Upper lobe of left lung (tissue), 6 donors: ENCODE results near the gene PDZD2. TPM values are rescaled to one million over a fixed set of nuclear protein-coding genes. Genes with fewer than 3 reads are reported as not detected.

Experiments used
- ATAC-seq, 2 donors: fragments of 200-7000 bp; cut with Tn5 transposase; one replicate each; pipeline ENCODE4 v1.9.1; 2022; ENCODE audit warnings: mild to moderate bottlenecking in 2 of 2, moderate library complexity in 2 of 2; ENCODE audit not compliant: low FRiP score in 2 of 2
- DNase-seq, 2 donors: peaks; one replicate each; pipeline ENCODE4 v3.0.0-alpha.2; 2019 to 2020
- H3K27ac ChIP-seq, 4 donors: fragments of 200-600 bp; sonication (generic); one replicate each; pipeline ENCODE4 v1.5.1; 2016 to 2019
- H3K27me3 ChIP-seq, 4 donors: fragments of 200-600 bp; sonication (generic); one replicate each; pipeline ENCODE4 v1.5.1; 2017 to 2019
- H3K36me3 ChIP-seq, 4 donors: fragments of 200-600 bp; sonication (generic); one replicate each; pipeline ENCODE4 v1.5.1; 2016 to 2019
- H3K4me1 ChIP-seq, 4 donors: fragments of 200-600 bp; sonication (generic); one replicate each; pipeline ENCODE4 v1.5.1; 2018 to 2019
- H3K4me3 ChIP-seq, 4 donors: fragments of 200-600 bp; sonication (generic); one replicate each; pipeline ENCODE4 v1.5.1; 2017 to 2019; ENCODE audit warnings: mild to moderate bottlenecking in 2 of 4, moderate library complexity in 1 of 4
- H3K9me3 ChIP-seq, 4 donors: fragments of 200-600 bp; sonication (generic); one replicate each; pipeline ENCODE4 v1.5.1; 2018 to 2019
- CTCF ChIP-seq, 6 experiments: fragments of 450-650 bp in 4 of 6; fragments of 200-600 bp in 2 of 6; sonication (generic) in 2 of 6; IDR thresholded peaks; one replicate each; pipeline ENCODE4 v1.5.1; 2016 to 2019; ENCODE audit warnings: antibody characterized with exemption in 6 of 6
- EP300 ChIP-seq, 4 donors: sonication (generic); formaldehyde crosslinking; IDR thresholded peaks; one replicate each; pipeline ENCODE4 v1.5.1; 2017; ENCODE audit warnings: antibody characterized with exemption in 4 of 4, control low read depth in 2 of 4
- POLR2A ChIP-seq, 4 donors: fragments of 450-650 bp; IDR thresholded peaks; one replicate each; pipeline ENCODE4 v1.5.1; 2016 to 2017; ENCODE audit warnings: antibody characterized with exemption in 4 of 4, mild to moderate bottlenecking in 2 of 4
- POLR2AphosphoS5 ChIP-seq, 2 donors: sonication (generic); formaldehyde crosslinking; IDR thresholded peaks; one replicate each; pipeline ENCODE4 v1.5.1; 2017; ENCODE audit warnings: antibody characterized with exemption in 2 of 2
- WGBS, 2 donors: methylation state at CpG; one replicate each; pipeline ENCODE4 v1.1.5; 2017 to 2018; 5-methylcytosine and 5-hydroxymethylcytosine counted together
- total RNA-seq, 6 donors: library from RNA; depleted of rRNA in 4 of 6; stranded (reverse); fragments of >200 nt in 4 of 6; gene quantifications; one replicate each; pipeline versions ENCODE4 v1.1.0 to v1.2.1, GENCODE V29; 2016 to 2021
- donor health status: DM: no; HTN: no; CAD: no; lungs with moderate emphysema.
- donor health status: DM: no; HTN: yes; CAD: no; lungs with severe emphysema.

The PDZD2 gene
- total RNA-seq, 6 donors from 2014 or later, result 53.4 to 73.6 (median 68.4) TPM

- H3K4me3 ChIP-seq, result no peak overlapping the region
- no peak for TF ChIP-seq CTCF (IDR thresholded peaks at IDR 0.05)
- no peak for TF ChIP-seq EP300 (IDR thresholded peaks at IDR 0.05)
- no peak for TF ChIP-seq POLR2A (IDR thresholded peaks at IDR 0.05)
- H3K4me1 ChIP-seq, result no peaks in the 10 kb centered on the region
- DNase-seq (no peak), ATAC-seq (no peak)
- H3K9me3 ChIP-seq, result no peaks in the 10 kb centered on the region
- no peaks in the 10 kb centered on the region for H3K27me3 ChIP-seq
- WGBS, 2 donors, result 97 to 99% methylated on average over 5 of the region's 5 CpGs
- H3K36me3 ChIP-seq, result peaks cover 0 to 11% (median 4%) of the 10 kb centered on the region in 4 donors
- H3K27ac ChIP-seq, result no peak overlapping the region
Observed at GRCh38 chr5:31996909-31997308, 358.0 kb downstream of the PDZD2 start.

- ATAC-seq (no peak), DNase-seq (no peak)
- Histone ChIP-seq H3K9me3 (no peaks in the 10 kb centered on the region), H3K4me3 (no peak overlapping the region), H3K36me3 (peaks cover 0 to 11% (median 4%) of the 10 kb centered on the region in 4 donors), H3K27ac (no peak overlapping the region), H3K27me3 (no peaks in the 10 kb centered on the region), H3K4me1 (no peaks in the 10 kb centered on the region)
- 89 to 93% methylated on average over 5 of the region's 5 CpGs for WGBS, 2 donors
- TF ChIP-seq POLR2AphosphoS5 (IDR thresholded peaks at IDR 0.05), result no peak
- TF ChIP-seq EP300 (IDR thresholded peaks at IDR 0.05), result no peak
- no peak for TF ChIP-seq POLR2A (IDR thresholded peaks at IDR 0.05)
- TF ChIP-seq CTCF (IDR thresholded peaks at IDR 0.05), result no peak
Observed at GRCh38 chr5:31999470-31999869, 360.5 kb downstream of the PDZD2 start.

GRCh38 chr5:32000731-32001130, 361.8 kb downstream of the PDZD2 start:
- Histone ChIP-seq H3K9me3 (no peaks in the 10 kb centered on the region), H3K4me1 (no peaks in the 10 kb centered on the region), H3K4me3 (no peak overlapping the region), H3K27ac (no peak overlapping the region), H3K36me3 (peaks cover 0 to 11% (median 4%) of the 10 kb centered on the region in 4 donors), H3K27me3 (no peaks in the 10 kb centered on the region)
- ATAC-seq, result no peak
- TF ChIP-seq POLR2AphosphoS5 (IDR thresholded peaks at IDR 0.05), result no peak
- no peak for TF ChIP-seq EP300 (IDR thresholded peaks at IDR 0.05)
- no peak for TF ChIP-seq CTCF (IDR thresholded peaks at IDR 0.05)
- TF ChIP-seq POLR2A (IDR thresholded peaks at IDR 0.05), result no peak
- no peak for DNase-seq
- 92 to 98% methylated on average over 10 to 11 of the region's 11 CpGs for WGBS, 2 donors

- 89 to 90% methylated on average over 9 to 10 of the region's 11 CpGs for WGBS, 2 donors
Observed at GRCh38 chr5:32001284-32001683, 362.4 kb downstream of the PDZD2 start.

More at GRCh38 chr5:32001284-32001683, 362.4 kb downstream of the PDZD2 start:
- H3K4me1 ChIP-seq, result no peaks in the 10 kb centered on the region
- H3K4me3 ChIP-seq, result no peak overlapping the region
- H3K36me3 ChIP-seq, result peaks cover 0 to 11% (median 4%) of the 10 kb centered on the region in 4 donors
- TF ChIP-seq CTCF (IDR thresholded peaks at IDR 0.05) (no peak), POLR2AphosphoS5 (IDR thresholded peaks at IDR 0.05) (no peak), POLR2A (IDR thresholded peaks at IDR 0.05) (no peak), EP300 (IDR thresholded peaks at IDR 0.05) (no peak)
- no peaks in the 10 kb centered on the region for H3K9me3 ChIP-seq
- ATAC-seq (no peak), DNase-seq (peak in 1 of 2 donors; percentile 58)
- H3K27ac ChIP-seq, result no peak overlapping the region
- H3K27me3 ChIP-seq, result no peaks in the 10 kb centered on the region
